Measurements from ENCODE around the gene DMRT1. TPM values are rescaled to one million over a fixed set of nuclear protein-coding genes. Genes with fewer than 3 reads are reported as not detected.
A peak's percentile ranks its signal among the peaks of the same experiment; 100 is the strongest.

The DMRT1 gene
- total RNA-seq, 2 donors from 2014 or later = not detected

- Mint-ChIP-seq H3K27me3 (ENCODE audit: insufficient read depth) (peaks cover 96% of the 10 kb centered on the region), H3K27ac (no peak overlapping the region), H3K4me3 (no peak overlapping the region), H3K36me3 (ENCODE audit: low read depth) (no peaks in the 10 kb centered on the region), H3K4me1 (peaks cover 37% of the 10 kb centered on the region), H3K9me3 (no peaks in the 10 kb centered on the region)
- Histone ChIP-seq H3K9ac (ENCODE audit: extremely low read depth, low read length, poor library complexity, severe bottlenecking) (no peak overlapping the region), H3K27me3 (ENCODE audit: control insufficient read depth, insufficient read depth, low read length, poor library complexity, severe bottlenecking) (peaks cover 99% of the 10 kb centered on the region), H3K4me1 (ENCODE audit: control insufficient read depth, insufficient read depth, low read length) (peaks cover 19% of the 10 kb centered on the region), H3K4me3 (ENCODE audit: low read length) (no peak overlapping the region), H3K27ac (ENCODE audit: low read depth, low read length) (no peak overlapping the region), H3K36me3 (ENCODE audit: control insufficient read depth, insufficient read depth, low read length) (no peaks in the 10 kb centered on the region), H3K9me3 (ENCODE audit: control insufficient read depth, low read length) (no peaks in the 10 kb centered on the region)
- WGBS, 2 experiments (ENCODE audit: insufficient coverage in 1 of 2, insufficient read length in 1 of 2) = 4 to 7% methylated on average over 12 to 29 of the region's 29 CpGs
- no peak for DNase-seq
- no peak for TF ChIP-seq CTCF (conservative IDR thresholded peaks at IDR 0.05)
Measured at GRCh38 chr9:974031-974995, 132.8 kb downstream of the DMRT1 start.

GRCh38 chr9:974996-975739 is 133.7 kb downstream of the DMRT1 start:
- Histone ChIP-seq H3K27ac (ENCODE audit: low read depth, low read length) (no peak overlapping the region), H3K4me1 (ENCODE audit: control insufficient read depth, insufficient read depth, low read length) (peaks cover 11% of the 10 kb centered on the region), H3K36me3 (ENCODE audit: control insufficient read depth, insufficient read depth, low read length) (no peaks in the 10 kb centered on the region), H3K27me3 (ENCODE audit: control insufficient read depth, insufficient read depth, low read length, poor library complexity, severe bottlenecking) (peaks cover 99% of the 10 kb centered on the region), H3K4me3 (ENCODE audit: low read length) (no peak overlapping the region), H3K9ac (ENCODE audit: extremely low read depth, low read length, poor library complexity, severe bottlenecking) (no peak overlapping the region), H3K9me3 (ENCODE audit: control insufficient read depth, low read length) (no peaks in the 10 kb centered on the region)
- Mint-ChIP-seq H3K27ac (no peak overlapping the region), H3K9me3 (no peaks in the 10 kb centered on the region), H3K4me3 (peak overlapping the region; percentile 44), H3K27me3 (ENCODE audit: insufficient read depth) (peaks cover 96% of the 10 kb centered on the region), H3K4me1 (peaks cover 33% of the 10 kb centered on the region), H3K36me3 (ENCODE audit: low read depth) (no peaks in the 10 kb centered on the region)
- no peak for TF ChIP-seq CTCF (conservative IDR thresholded peaks at IDR 0.05)
- DNase-seq = peak; percentile 71
- 2 to 3% methylated on average over 16 to 24 of the region's 24 CpGs for WGBS, 2 experiments (ENCODE audit: insufficient coverage in 1 of 2, insufficient read length in 1 of 2)

- no peak for TF ChIP-seq CTCF (conservative IDR thresholded peaks at IDR 0.05)
- no peaks in the 10 kb centered on the region for H3K36me3 ChIP-seq (ENCODE audit: control insufficient read depth, insufficient read depth, low read length)
- H3K4me3 Mint-ChIP-seq = peak overlapping the region; percentile 44
- no peak overlapping the region for H3K27ac Mint-ChIP-seq
- H3K9me3 Mint-ChIP-seq = no peaks in the 10 kb centered on the region
- H3K27me3 ChIP-seq (ENCODE audit: control insufficient read depth, insufficient read depth, low read length, poor library complexity, severe bottlenecking) = peaks cover 99% of the 10 kb centered on the region
- no peaks in the 10 kb centered on the region for H3K36me3 Mint-ChIP-seq (ENCODE audit: low read depth)
- peaks cover 94% of the 10 kb centered on the region for H3K27me3 Mint-ChIP-seq (ENCODE audit: insufficient read depth)
- peaks cover 30% of the 10 kb centered on the region for H3K4me1 Mint-ChIP-seq
- H3K4me1 ChIP-seq (ENCODE audit: control insufficient read depth, insufficient read depth, low read length) = peaks cover 11% of the 10 kb centered on the region
- no peak overlapping the region for H3K27ac ChIP-seq (ENCODE audit: low read depth, low read length)
- no peaks in the 10 kb centered on the region for H3K9me3 ChIP-seq (ENCODE audit: control insufficient read depth, low read length)
- WGBS, 2 experiments (ENCODE audit: insufficient coverage in 1 of 2, insufficient read length in 1 of 2) = 3 to 5% methylated on average over 4 to 23 of the region's 23 CpGs
- H3K9ac ChIP-seq (ENCODE audit: extremely low read depth, low read length, poor library complexity, severe bottlenecking) = no peak overlapping the region
- no peak for DNase-seq
- H3K4me3 ChIP-seq (ENCODE audit: low read length) = peak overlapping the region; percentile 47
Measured at GRCh38 chr9:975740-976257, 134.3 kb downstream of the DMRT1 start.

Data from endodermal cell (in vitro differentiated cells).